ENCODE measurements around the gene OR5B12.

Gene OR5B12

GRCh38 chr11:58391879-58392278 is 50.2 kb downstream of the OR5B12 start:
- Histone ChIP-seq H3K36me3 (ENCODE audit: control insufficient read depth, insufficient read depth, low read length) (no peaks in the 10 kb centered on the region), H3K27ac (peak overlapping the region; percentile 39), H3K79me2 (no peaks in the 10 kb centered on the region), H3K4me1 (peaks cover 3% of the 10 kb centered on the region), H3K9me3 (ENCODE audit: control insufficient read depth, low read length) (no peaks in the 10 kb centered on the region), H3K9ac (no peak overlapping the region), H3K4me3 (ENCODE audit: low read depth, low read length) (no peak overlapping the region), H3K27me3 (ENCODE audit: control insufficient read depth, insufficient read depth, low read length) (no peaks in the 10 kb centered on the region), H2AFZ (no peak overlapping the region), H3K4me2 (ENCODE audit: low read length) (no peak overlapping the region)
- TF ChIP-seq, protein P1, sequence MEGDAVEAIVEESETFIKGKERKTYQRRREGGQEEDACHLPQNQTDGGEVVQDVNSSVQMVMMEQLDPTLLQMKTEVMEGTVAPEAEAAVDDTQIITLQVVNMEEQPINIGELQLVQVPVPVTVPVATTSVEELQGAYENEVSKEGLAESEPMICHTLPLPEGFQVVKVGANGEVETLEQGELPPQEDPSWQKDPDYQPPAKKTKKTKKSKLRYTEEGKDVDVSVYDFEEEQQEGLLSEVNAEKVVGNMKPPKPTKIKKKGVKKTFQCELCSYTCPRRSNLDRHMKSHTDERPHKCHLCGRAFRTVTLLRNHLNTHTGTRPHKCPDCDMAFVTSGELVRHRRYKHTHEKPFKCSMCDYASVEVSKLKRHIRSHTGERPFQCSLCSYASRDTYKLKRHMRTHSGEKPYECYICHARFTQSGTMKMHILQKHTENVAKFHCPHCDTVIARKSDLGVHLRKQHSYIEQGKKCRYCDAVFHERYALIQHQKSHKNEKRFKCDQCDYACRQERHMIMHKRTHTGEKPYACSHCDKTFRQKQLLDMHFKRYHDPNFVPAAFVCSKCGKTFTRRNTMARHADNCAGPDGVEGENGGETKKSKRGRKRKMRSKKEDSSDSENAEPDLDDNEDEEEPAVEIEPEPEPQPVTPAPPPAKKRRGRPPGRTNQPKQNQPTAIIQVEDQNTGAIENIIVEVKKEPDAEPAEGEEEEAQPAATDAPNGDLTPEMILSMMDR (IDR thresholded peaks at IDR 0.05) = no peak

GRCh38 chr11:58390551-58391063 is 51.4 kb downstream of the OR5B12 start:
- Histone ChIP-seq H3K4me1 (peaks cover 3% of the 10 kb centered on the region), H3K27me3 (ENCODE audit: control insufficient read depth, insufficient read depth, low read length) (no peaks in the 10 kb centered on the region), H3K4me3 (ENCODE audit: low read depth, low read length) (no peak overlapping the region), H2AFZ (peak overlapping the region; percentile 50), H3K4me2 (ENCODE audit: low read length) (no peak overlapping the region), H3K79me2 (no peaks in the 10 kb centered on the region), H3K36me3 (ENCODE audit: control insufficient read depth, insufficient read depth, low read length) (no peaks in the 10 kb centered on the region), H3K9me3 (ENCODE audit: control insufficient read depth, low read length) (no peaks in the 10 kb centered on the region), H3K9ac (no peak overlapping the region), H3K27ac (peak overlapping the region; percentile 39)
- TF ChIP-seq, protein P1 (IDR thresholded peaks at IDR 0.05) = no peak

Data from parathyroid adenoma (tissue), 2 donors.